NCI-H1694 (cell line): ENCODE results near the gene KRT15.

Experiments used
- DNase-seq: peaks from one replicate; lab custom pipeline; 2025; lab: John Stamatoyannopoulos, UW

Gene KRT15

GRCh38 chr17:41527063-41528023, 8.7 kb upstream of the KRT15 start:
- no peak for DNase-seq

GRCh38 chr17:41524261-41524660, 5.6 kb upstream of the KRT15 start:
- DNase-seq: no peak

GRCh38 chr17:41523787-41524186, 5.1 kb upstream of the KRT15 start:
- DNase-seq: peak; percentile 32

GRCh38 chr17:41523225-41523593, 4.5 kb upstream of the KRT15 start:
- DNase-seq: no peak

- DNase-seq: no peak
Measured at GRCh38 chr17:41522301-41523224, 3.9 kb upstream of the KRT15 start.

- no peak for DNase-seq
Measured at GRCh38 chr17:41521574-41522261, 3.0 kb upstream of the KRT15 start.

- DNase-seq: peak; percentile 39
Measured at GRCh38 chr17:41520821-41521521, 2.3 kb upstream of the KRT15 start.

GRCh38 chr17:41519501-41520224, 973 bp upstream of the KRT15 start:
- DNase-seq: peak; percentile 97

GRCh38 chr17:41518031-41518430, 659 bp downstream of the KRT15 start:
- DNase-seq: no peak

GRCh38 chr17:41516830-41517283, 1.8 kb downstream of the KRT15 start:
- DNase-seq: no peak

- DNase-seq: no peak
Measured at GRCh38 chr17:41516147-41516829, 2.4 kb downstream of the KRT15 start.

- DNase-seq: no peak
Measured at GRCh38 chr17:41513168-41513547, 5.5 kb downstream of the KRT15 start.

GRCh38 chr17:41512546-41513167, 6.0 kb downstream of the KRT15 start:
- DNase-seq: no peak

GRCh38 chr17:41511716-41512115, 7.0 kb downstream of the KRT15 start:
- DNase-seq: no peak

- no peak for DNase-seq
Measured at GRCh38 chr17:41511116-41511515, 7.6 kb downstream of the KRT15 start.

- no peak for DNase-seq
Measured at GRCh38 chr17:41510251-41511065, 8.2 kb downstream of the KRT15 start.

GRCh38 chr17:41507315-41507880, 11.3 kb downstream of the KRT15 start:
- no peak for DNase-seq
